NB4 (cell line): ENCODE measurements around the gene BCAS3.

Experiments
- CTCF ChIP-seq: IDR thresholded peaks from one replicate; pipeline ENCODE4 v1.5.1; 2012; ENCODE audit warnings: low read depth, low read length
- MAX ChIP-seq: IDR thresholded peaks from 2 replicates; pipeline ENCODE4 v1.6.1; 2011; ENCODE audit warnings: low read depth, low read length
- POLR2A ChIP-seq: IDR thresholded peaks from 2 replicates; pipeline ENCODE4 v1.6.1; 2011; ENCODE audit warnings: mild to moderate bottlenecking; ENCODE audit not compliant: insufficient read length; ENCODE audit errors: extremely low read depth

DNA sequence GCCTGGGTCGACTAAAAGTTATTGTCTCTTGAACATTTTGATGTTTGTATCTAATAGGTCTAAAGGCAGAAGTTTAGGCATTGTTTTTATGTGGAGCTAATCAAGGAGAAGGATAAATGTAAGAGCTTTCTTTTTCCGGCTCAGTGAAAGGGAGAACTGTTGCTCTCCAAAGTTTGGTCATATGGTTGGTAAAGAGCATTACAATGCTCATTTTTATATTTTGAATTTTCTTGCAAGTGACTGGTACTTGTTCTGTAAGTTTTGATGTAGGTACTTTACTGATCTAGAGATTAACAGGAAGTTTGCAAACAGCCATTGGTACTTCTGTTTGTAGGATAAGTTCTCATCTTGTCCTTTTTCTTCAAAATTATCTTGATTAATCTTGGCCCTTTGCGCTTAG, 30.9 kb upstream of the BCAS3 start:
- TF ChIP-seq CTCF, result no peak
- no peak for TF ChIP-seq MAX
- no peak for TF ChIP-seq POLR2A
